ENCODE results near the gene SLC6A17.

GRCh38 chr1:110233861-110234260 lies 83.6 kb downstream of the SLC6A17 start:
- TF ChIP-seq, protein P1, sequence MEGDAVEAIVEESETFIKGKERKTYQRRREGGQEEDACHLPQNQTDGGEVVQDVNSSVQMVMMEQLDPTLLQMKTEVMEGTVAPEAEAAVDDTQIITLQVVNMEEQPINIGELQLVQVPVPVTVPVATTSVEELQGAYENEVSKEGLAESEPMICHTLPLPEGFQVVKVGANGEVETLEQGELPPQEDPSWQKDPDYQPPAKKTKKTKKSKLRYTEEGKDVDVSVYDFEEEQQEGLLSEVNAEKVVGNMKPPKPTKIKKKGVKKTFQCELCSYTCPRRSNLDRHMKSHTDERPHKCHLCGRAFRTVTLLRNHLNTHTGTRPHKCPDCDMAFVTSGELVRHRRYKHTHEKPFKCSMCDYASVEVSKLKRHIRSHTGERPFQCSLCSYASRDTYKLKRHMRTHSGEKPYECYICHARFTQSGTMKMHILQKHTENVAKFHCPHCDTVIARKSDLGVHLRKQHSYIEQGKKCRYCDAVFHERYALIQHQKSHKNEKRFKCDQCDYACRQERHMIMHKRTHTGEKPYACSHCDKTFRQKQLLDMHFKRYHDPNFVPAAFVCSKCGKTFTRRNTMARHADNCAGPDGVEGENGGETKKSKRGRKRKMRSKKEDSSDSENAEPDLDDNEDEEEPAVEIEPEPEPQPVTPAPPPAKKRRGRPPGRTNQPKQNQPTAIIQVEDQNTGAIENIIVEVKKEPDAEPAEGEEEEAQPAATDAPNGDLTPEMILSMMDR (IDR thresholded peaks at IDR 0.05): no peak
- no peak for TF ChIP-seq POLR2A (IDR thresholded peaks at IDR 0.05)

All from right lobe of liver (tissue), 4 donors.